ENCODE measurements around the gene LILRA2. TPM values are rescaled to one million over a fixed set of nuclear protein-coding genes. Genes with fewer than 3 reads are reported as not detected.

Gene LILRA2
- total RNA-seq = not detected

DNA sequence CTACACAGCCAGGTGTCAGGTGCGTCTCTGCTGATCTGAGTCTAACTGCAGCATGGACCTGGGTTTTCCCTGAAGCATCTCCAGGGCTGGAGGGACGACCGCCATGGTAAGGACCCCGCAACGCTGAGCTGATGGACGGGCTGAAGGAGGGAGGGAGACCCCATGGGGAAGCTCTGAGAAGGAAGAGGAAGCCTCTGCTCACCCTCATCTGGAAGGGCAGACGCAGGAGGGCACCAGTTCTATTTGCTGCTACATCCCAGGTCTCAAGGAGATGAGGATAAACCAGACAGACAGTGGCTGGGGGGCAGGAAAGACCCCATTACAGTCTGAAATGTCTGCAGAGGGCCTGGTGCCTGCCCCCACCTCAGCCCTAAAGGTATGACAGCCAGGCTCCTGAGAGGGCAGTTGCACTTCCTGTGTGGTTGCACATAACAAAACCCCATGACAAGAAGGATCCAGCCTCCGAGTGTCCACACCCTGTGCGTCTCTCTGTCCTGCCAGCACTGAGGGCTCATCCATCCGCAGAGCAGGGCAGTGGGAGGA is at the start of gene LILRA2:
LILRA2 (plus strand) TSS at position 461 of the 543 bp plus-strand sequence. CDS start 89 bp downstream, outside the sequence.
- CTCF ChIA-PET = interaction anchor here (1.0 kb wide), 1 partner anchor 12 kb away, joined by 3 read pairs; no protein-coding TSS in a partner anchor
- POLR2A ChIA-PET = no interaction called here

DNA sequence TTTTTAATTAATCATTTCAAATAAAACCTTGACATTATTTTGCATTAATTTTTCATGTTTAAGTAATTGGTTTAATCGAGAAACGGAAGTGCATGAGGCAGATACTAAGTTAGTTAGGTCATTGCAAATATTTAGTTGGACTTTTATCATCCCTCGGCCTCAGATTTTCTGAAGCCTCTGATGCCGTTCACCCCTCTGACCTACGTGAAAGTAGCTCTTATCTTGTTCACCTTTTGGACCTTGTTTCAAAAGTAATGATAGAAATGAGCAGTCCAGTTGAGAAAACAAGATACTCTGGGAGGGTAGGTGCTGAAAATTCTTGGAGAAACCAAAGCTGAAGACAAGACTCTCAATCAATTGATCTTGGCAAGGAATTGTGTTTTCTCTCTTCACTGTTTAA is 48.0 kb upstream of the LILRA2 start:
- POLR2A ChIA-PET = no interaction called here

DNA sequence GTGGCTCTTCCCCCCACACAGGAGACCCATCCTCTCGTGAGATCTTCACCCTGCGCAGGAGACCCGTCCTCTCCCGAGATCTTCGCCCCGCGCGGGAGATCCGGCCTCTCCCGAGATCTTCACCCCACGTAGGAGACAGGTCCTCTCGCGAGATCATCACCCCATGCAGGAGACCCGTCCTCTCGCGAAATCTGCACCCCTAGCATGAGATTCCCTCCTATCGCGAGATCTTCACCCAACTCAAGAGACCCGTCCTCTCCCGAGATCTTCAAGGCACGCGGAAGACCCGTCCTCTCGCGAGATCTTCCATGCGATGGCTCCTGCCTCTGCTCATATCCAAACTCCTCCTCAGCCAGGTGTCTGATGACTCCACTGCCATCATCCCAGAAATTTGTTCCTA is 46.6 kb upstream of the LILRA2 start:
- CTCF ChIA-PET = no interaction called here
- POLR2A ChIA-PET = no interaction called here

More for the DNA sequence above, 48.0 kb upstream of the LILRA2 start:
- CTCF ChIA-PET = interaction anchor here (1.0 kb wide), 1 partner anchor 45 kb away, joined by 3 read pairs; no protein-coding TSS in a partner anchor

DNA sequence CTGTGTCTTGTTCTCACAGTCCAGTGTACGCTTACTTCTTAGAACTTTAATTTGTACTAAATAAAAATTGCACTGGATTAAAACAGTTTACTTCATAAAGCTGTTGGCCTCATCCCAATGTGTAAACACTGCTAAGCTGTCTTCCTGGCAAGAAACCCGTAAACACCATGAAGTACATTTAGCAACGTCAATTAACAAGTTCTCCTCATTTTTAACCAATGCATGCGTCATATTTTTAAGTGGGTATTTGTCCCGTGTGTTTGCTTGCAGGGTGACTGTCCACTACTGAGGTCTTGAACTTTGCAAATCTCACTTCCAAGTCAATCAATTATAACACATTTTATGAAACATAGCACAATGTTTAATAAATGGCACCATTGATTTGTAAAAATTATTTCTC is 42.7 kb upstream of the LILRA2 start:
- ChIA-PET POLR2A (no interaction called here), CTCF (no interaction called here)

DNA sequence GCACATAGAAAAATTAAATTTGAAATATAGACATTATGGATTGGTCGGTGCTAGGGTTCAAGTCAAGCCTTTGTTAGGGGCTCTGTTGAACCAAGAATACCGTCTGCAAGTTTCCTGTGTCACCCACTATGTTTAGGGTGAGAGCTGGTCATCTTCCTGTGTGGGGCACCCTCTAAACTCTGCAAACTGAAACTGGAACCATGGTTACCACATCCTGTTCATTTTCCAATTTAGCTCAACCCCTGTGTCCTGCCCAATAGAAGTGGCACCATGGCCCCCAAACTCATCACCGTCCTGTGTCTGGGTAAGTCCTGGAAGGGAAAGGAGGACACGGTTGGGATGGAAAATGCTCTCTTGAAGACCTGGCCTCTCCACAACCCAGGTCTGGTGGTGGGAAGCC is 41.1 kb upstream of the LILRA2 start:
- ChIA-PET POLR2A (no interaction called here), CTCF (no interaction called here)

DNA sequence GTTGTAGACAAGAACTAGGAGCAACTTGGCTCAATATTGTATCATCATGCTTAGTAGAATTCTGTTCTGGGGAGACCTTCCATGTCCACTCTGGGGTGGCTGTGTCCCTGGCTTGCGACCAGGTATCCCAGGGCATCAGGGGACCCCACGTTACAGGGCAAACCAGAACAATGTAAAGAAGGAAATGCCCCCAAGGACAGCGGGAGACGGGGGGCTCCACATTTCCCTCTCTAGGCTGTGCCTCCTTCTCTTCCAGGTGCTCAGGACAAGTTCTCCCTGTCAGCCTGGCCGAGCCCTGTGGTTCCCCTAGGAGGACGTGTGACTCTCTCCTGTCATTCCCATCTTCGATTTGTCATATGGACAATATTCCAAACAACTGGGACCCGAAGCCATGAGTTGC is 40.1 kb upstream of the LILRA2 start:
- POLR2A ChIA-PET = no interaction called here
- CTCF ChIA-PET = no interaction called here

DNA sequence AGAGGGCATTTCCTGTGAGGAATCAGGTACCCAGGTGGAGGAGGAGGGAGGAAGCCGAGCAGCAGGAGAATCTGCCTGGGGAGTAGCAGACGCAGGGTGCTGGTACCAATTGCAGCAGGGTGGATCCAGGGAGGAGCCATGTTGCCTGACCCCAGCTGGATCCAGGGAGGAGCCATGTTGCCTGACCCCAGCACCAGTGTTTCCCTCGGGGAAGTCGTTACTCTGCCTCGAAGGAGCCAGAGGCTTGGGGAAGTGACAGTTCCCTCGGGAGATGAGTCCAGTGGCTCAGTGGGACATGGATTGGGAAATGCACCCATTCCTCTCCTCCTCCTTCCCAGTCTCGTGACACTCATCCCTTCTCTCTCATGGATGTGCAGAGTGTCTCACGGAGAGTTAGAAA is 39.4 kb upstream of the LILRA2 start:
- ChIA-PET CTCF (no interaction called here), POLR2A (no interaction called here)

DNA sequence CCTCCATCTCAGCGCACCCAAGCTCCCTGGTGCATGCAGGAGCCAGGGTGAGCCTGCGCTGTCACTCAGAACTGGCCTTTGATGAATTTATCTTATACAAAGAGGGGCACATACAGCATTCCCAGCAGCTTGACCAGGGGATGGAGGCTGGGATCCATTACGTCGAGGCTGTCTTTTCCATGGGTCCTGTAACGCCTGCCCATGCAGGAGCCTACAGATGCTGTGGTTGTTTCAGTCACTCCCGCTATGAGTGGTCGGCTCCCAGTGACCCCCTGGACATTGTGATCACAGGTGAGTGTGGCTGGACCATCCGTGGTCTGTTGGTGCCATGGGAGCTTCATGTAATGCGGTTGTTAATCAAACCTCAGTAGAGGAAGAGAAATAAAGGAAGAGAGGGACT is 38.0 kb upstream of the LILRA2 start:
- ChIA-PET CTCF (no interaction called here), POLR2A (no interaction called here)

DNA sequence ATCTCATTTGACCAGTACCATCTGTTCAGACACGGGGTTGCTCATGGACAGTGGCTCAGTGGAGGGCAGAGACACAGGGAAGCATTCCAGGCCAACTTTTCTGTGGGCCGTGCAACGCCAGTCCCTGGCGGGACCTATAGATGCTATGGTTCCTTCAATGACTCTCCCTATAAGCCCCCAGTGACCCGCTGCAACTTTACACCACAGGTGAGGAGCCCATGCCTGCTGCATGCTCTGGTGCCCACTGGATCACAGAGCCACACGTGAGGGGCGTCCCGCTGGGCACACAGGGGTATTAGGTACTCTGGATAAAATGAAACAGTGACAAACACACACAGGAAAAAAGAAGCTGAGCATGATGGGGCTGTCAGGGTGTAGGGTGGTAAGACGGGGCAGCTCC is 36.6 kb upstream of the LILRA2 start:
- CTCF ChIA-PET = interaction anchor here (0.7 kb wide), 1 partner anchor 22 kb away, joined by 3 read pairs; no protein-coding TSS in a partner anchor

DNA sequence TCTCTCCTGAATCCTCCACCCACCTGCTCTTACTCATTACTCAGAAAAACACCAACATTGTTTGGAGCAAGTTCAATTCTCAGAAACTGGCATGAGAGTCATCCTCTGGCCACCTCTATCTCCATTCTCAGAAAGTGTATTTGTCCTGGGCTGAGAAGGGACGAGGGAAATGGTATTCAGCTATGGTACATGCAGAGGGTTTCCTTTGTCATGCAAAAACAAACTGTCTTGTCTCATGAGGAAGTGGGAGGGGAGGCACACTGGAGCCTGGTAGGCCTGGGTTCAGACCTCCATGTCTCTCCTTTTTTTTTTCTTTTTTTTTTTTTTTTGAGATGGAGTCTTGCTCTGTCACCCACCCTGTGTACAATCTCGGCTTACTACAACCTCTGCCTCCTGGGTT is 31.9 kb upstream of the LILRA2 start:
- CTCF ChIA-PET = no interaction called here
- POLR2A ChIA-PET = no interaction called here

More for the DNA sequence above, 36.6 kb upstream of the LILRA2 start:
- POLR2A ChIA-PET = no interaction called here

DNA sequence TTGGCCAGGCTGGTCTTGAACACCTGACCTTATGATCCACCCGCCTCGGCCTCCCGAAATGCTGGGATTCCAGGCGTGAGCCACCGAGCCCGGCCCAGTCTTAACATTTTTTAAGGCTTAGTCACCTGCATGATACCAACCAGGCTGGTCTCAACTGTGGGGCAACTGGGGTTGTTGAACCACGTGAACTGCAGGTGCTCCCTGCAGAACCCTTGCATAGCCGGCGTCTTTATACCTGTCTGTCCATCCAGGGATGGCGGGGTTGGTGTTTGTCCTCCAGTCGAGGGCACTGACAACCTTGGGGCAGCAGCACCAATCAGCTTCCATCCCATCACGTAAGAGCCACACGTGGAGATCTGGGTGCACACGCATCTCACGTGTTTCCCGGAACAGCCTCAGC is 24.8 kb upstream of the LILRA2 start:
- CTCF ChIA-PET = interaction anchor here (0.7 kb wide), 1 partner anchor 391 kb away, joined by 3 read pairs; no protein-coding TSS in a partner anchor
- POLR2A ChIA-PET = no interaction called here

DNA sequence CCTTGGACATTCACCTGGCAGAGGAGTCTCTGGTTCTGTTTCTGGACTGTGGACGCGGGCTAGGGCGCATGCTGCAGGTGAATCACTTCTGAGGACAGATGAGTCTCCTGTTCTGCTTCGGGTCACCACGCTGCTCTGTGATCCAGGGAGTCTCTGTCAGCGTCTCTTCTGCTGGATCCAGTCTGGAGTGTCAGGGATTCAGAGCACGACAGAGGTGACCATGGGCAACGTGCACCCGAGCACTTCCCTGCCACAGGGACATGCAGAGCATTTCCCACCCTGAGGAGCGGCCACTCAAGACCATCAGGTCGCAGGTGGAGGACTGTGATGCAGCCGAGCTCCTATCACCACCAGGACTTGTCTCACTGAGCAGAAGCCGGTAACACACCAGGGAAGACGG is 24.4 kb upstream of the LILRA2 start:
- CTCF ChIA-PET = no interaction called here
- POLR2A ChIA-PET = no interaction called here

DNA sequence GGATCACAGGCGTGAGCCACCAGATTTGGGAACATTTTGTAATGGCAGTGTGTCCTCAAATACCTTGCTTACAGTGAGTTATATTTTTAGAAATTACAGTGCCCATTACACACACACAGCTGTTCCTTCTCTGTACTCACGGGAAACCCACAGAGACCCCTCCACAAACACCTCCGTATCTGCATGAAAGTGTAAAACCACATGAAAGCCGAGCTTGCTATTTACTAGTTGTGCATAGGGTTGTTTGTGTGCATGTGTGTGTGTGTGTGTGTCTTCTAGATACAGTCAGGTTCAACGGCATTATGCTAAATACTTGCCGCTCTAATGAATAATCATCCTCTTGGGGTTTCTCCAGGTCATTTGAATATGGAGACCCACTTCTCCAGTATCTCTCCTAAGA is 22.3 kb upstream of the LILRA2 start:
- ChIA-PET POLR2A (no interaction called here), CTCF (interaction anchor here (0.5 to 0.6 kb wide), 2 partner anchors 124 to 1163 kb away, joined by 3 read pairs; no protein-coding TSS in a partner anchor)

DNA sequence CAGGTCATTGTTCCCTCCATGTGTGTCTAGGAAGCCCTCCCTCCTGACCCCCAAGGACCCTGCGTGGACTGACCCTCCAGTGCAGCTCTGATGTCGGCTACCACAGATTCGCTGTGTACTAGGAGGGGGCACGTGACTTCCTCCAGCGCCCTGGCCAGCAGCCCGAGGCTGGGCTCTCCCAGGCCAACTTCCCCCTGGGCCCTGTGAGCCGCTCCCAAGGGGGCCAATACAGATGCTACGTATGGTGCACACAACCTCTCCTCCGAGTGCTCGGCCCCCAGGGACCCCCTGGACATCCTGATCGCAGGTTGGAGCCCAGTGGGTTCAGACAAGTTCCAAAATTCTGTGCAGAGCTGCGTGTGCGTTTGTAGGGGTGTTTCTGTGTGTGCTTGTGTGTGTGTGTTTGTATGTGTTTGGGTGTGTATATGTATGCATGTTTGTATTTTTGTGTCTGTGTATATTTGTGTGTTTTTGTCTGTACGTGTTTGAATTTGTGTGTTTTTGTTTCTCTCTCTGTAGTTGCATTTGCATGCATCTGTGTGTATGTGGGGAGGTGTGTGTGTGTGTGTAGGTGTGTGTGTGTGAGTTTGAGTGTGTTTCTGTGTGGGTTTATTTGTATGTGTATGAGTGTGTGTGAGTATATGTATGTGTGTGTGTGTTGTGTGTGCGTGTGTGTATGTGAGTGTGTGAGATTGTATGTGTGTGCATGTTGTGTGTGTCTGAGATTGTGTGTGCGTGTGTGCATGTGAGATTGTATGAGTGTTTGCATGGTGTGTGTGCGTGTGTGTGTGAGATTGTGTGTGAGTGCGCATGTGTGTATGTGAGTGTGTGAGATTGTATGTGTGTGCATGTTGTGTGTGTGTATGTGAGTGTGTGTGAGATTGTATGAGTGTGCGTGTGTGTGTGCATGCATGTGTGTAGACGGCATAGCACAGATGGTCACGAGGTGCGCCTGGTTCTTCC is 21.4 kb upstream of the LILRA2 start:
- POLR2A ChIA-PET = no interaction called here
- CTCF ChIA-PET = interaction anchor here (0.6 kb wide), 1 partner anchor 1162 kb away, joined by 3 read pairs; no protein-coding TSS in a partner anchor

DNA sequence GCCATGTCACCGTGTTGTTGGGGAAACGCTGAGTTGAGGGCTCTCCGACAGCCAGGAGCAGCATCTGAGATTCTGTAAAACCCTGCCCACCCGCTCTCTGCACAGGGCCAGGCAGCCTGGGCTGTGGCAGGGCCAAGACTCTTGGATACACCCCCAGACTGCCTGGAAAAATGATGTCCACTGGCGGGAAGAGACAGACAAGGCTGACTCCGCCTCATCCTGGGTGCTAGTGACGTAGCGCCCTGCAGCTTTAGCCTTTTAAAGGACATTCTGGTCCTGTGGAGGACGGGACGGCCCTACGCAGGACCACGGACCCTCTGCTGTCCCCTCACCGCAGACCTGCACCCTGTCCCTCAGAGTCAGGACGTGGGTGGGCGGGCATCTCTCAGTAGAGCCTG is 20.7 kb upstream of the LILRA2 start:
- ChIA-PET POLR2A (no interaction called here), CTCF (no interaction called here)

DNA sequence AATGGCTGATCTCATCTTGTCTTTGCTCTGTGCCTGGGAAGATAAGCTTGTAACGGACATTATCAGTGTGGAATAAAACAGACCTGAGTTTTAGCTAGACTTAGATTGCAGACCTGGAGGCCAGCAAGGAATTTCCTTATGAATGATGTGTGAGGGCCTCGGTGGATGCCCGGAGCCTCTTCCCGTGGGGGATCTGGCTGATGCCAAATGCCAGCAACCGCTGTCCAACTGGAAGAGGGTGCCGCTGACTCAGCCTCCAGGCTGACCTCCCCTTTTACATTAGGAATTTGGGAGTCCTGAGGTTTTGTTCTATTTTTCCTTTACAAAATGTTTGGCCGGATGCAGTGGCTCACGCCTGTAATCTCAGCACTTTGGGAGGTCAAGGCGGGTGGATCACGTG is 19.6 kb upstream of the LILRA2 start:
- ChIA-PET POLR2A (no interaction called here), CTCF (no interaction called here)

DNA sequence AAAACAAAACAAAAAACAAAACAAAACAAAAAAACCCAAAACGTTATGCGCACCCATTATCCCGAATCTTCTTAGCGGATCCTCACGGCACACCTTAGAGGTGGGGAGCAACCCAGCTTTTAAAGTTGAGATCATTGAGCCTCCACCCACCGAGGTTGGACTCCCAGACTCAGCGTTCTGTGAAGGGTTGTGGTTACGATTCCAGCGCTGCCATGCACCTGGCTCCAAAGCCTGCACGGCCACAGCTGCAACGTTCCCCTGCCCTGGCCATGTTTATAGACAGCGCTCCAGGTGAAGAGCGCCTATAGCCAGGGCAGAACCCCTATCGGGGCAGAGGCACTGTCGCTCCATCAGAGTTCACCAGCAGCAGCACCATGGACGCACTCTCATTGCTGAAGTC is 18.7 kb upstream of the LILRA2 start:
- ChIA-PET CTCF (no interaction called here), POLR2A (no interaction called here)

DNA sequence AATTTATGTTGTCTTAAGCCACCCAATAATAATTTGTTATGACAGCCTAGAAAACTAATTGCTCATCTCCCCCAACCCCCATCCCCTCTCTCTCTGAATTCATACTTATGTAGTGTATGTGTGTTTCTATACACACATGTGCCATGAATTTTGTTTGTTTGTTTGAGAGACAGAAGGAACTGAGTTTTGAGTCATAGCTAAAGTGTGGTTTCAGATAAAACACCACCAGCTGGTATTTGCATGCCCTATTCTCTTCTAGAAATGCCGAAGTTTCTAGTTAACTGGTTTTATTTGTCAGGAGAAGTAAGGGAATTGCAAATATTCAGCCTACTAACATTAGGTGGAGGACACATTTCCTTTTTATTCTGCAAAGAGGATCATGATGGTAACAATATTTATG is 17.4 kb upstream of the LILRA2 start:
- POLR2A ChIA-PET = no interaction called here
- CTCF ChIA-PET = no interaction called here

DNA sequence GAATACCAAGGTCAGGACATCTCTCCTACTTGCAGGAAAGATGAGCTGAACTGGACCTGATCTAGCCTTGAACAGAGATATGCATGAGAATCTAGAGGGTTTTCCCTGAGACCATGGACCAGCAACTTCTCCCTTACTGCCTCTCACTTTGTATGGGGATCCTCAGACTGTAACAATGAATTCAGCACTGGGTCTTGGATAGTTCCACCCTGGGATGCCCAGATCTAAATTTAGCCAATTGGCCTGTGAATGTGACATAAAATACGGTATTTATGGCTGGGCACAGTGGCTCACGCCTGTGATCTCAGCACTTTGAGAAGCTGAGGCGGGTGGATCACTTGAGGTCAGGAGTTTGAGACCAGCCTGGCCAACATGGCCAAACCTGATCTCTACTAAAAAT is 15.3 kb upstream of the LILRA2 start:
- POLR2A ChIA-PET = no interaction called here
- CTCF ChIA-PET = no interaction called here

DNA sequence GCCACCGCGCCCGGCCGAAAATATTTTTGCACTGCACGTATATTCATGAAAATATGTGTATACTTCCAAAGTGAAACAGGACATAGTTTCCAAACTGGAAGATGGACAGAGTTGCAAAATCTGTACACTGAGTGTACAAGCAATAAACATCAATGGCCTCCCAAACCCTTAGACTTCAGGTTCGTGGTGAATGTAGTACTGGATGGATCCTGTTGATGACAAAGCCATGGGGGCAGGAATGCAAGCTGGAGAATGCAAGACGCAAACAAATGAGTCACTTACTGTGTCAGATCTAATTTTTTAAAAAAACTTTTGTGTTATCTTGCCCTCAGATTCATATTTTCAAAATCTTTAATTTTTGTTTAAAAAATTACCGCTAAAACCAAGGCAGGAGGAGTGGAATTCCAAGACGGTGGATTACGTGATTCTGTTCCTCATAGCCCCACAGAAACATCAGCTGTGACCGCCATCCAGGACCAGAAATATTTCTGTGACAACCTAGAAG is 12.7 kb upstream of the LILRA2 start:
- ChIA-PET POLR2A (no interaction called here), CTCF (no interaction called here)

DNA sequence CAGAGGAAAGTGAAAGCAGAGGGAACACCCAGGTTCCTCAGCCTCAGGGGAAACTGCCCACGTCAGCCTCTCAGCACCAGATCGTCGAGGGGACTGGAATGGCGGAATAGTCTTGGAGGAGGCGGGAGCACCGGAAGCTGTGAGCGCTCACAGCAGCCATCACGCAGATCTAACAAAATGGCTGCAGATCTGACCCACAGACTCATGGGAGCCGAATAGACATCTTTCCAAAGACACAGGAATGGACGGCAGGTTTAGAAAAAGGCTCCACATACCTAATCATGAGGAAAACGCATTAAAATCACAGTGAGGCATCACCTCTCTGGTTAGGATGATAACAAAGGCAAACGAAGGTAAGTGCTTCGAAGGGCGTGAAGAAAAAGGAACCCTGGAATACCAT is 11.8 kb upstream of the LILRA2 start:
- CTCF ChIA-PET = no interaction called here
- POLR2A ChIA-PET = no interaction called here
